HepG2 (cell line): Measurements from ENCODE around the gene GPBAR1. TPM values are rescaled to one million over a fixed set of nuclear protein-coding genes. Genes with fewer than 3 reads are reported as not detected.

ENCODE experiments used
- ETV5 ChIP-seq: IDR thresholded peaks from 2 replicates; pipeline ENCODE4 v1.6.1; 2018; ENCODE audit warnings: missing biosample characterization, missing genetic modification reagents, inconsistent platforms, borderline replicate concordance
- FOXJ3 ChIP-seq: sonication (generic); formaldehyde crosslinking; IDR thresholded peaks from 2 replicates; pipeline ENCODE4 v1.4.0; 2020; ENCODE audit warnings: missing genetic modification reagents, mild to moderate bottlenecking, borderline replicate concordance
- MAFK ChIP-seq, 2 experiments: IDR thresholded peaks in 1 of 2; conservative IDR thresholded peaks in 1 of 2; 2 replicates each; pipeline ENCODE4 v1.6.1; 2011; ENCODE audit warnings: improper control_type of control experiment in 2 of 2, low read length in 2 of 2
- MED1 ChIP-seq: sonication (generic); formaldehyde crosslinking; IDR thresholded peaks from 2 replicates; pipeline ENCODE4 v1.4.0; 2020; ENCODE audit warnings: missing genetic modification reagents
- MXI1 ChIP-seq: IDR thresholded peaks from 3 replicates; pipeline ENCODE4 v1.6.1; 2012; ENCODE audit warnings: low read depth, low read length, inconsistent platforms, borderline replicate concordance
- MYNN ChIP-seq: sonication (generic); formaldehyde crosslinking; IDR thresholded peaks from 2 replicates; pipeline ENCODE4 v1.4.0; 2020; ENCODE audit warnings: mild to moderate bottlenecking, low read depth, missing genetic modification reagents
- NCOR1 ChIP-seq: fragments of 200-600 bp; sonication (generic); IDR thresholded peaks from 2 replicates; pipeline ENCODE4 v1.7.0; 2017; ENCODE audit warnings: antibody characterized with exemption, low read length, borderline replicate concordance
- NFIC ChIP-seq: IDR thresholded peaks from 2 replicates; pipeline ENCODE4 v1.6.1; 2012; ENCODE audit warnings: mild to moderate bottlenecking, low read length, inconsistent platforms
- NPAS2 ChIP-seq: sonication (generic); formaldehyde crosslinking; IDR thresholded peaks from 2 replicates; pipeline ENCODE4 v1.8.0; 2022; ENCODE audit warnings: mild to moderate bottlenecking, missing genetic modification reagents, borderline replicate concordance
- POLR2A ChIP-seq, 2 experiments: IDR thresholded peaks; 2 replicates each; pipeline ENCODE4 v1.6.1; 2011; ENCODE audit warnings: low read depth in 2 of 2, low read length in 2 of 2, mild to moderate bottlenecking in 1 of 2, moderate library complexity in 1 of 2; ENCODE audit not compliant: insufficient read depth in 1 of 2
- RAD51 ChIP-seq: fragments of 450-650 bp; IDR thresholded peaks from 2 replicates; pipeline ENCODE4 v1.6.1; 2016; ENCODE audit warnings: borderline replicate concordance
- SIN3A ChIP-seq: IDR thresholded peaks from 2 replicates; pipeline ENCODE4 v1.6.1; 2011; ENCODE audit warnings: low read depth, mild to moderate bottlenecking, control low read depth, low read length, borderline replicate concordance
- SNAI1 ChIP-seq: sonication (generic); formaldehyde crosslinking; IDR thresholded peaks from 2 replicates; pipeline ENCODE4 v1.5.0; 2020; ENCODE audit warnings: mild to moderate bottlenecking, missing genetic modification reagents, borderline replicate concordance
- TRIM24 ChIP-seq: sonication (generic); formaldehyde crosslinking; IDR thresholded peaks from 2 replicates; pipeline ENCODE4 v1.8.0; 2022; ENCODE audit warnings: mild to moderate bottlenecking, missing genetic modification reagents
- ZBTB20 ChIP-seq: sonication (generic); formaldehyde crosslinking; IDR thresholded peaks from 2 replicates; pipeline ENCODE4 v1.8.1; 2023; ENCODE audit warnings: missing genetic modification reagents, low read depth, mild to moderate bottlenecking, borderline replicate concordance
- ZBTB8A ChIP-seq: sonication (generic); formaldehyde crosslinking; IDR thresholded peaks from 2 replicates; pipeline ENCODE4 v1.4.0; 2020; ENCODE audit warnings: mild to moderate bottlenecking, low read depth, missing genetic modification reagents, borderline replicate concordance
- ZNF232 ChIP-seq: sonication (generic); formaldehyde crosslinking; IDR thresholded peaks from 2 replicates; pipeline ENCODE4 v1.4.0; 2020; ENCODE audit warnings: missing genetic modification reagents, borderline replicate concordance
- ZNF24 ChIP-seq: fragments of 450-650 bp; IDR thresholded peaks from 2 replicates; pipeline ENCODE4 v1.6.1; 2017; ENCODE audit warnings: antibody characterized with exemption, mild to moderate bottlenecking
- ZNF264 ChIP-seq: sonication (generic); formaldehyde crosslinking; IDR thresholded peaks from 2 replicates; pipeline ENCODE4 v1.4.0; 2020; ENCODE audit warnings: missing genetic modification reagents
- ZNF354B ChIP-seq: sonication (generic); formaldehyde crosslinking; IDR thresholded peaks from 2 replicates; pipeline ENCODE4 v1.8.0; 2022; ENCODE audit warnings: mild to moderate bottlenecking, missing genetic modification reagents
- ZNF430 ChIP-seq: sonication (generic); formaldehyde crosslinking; IDR thresholded peaks from 2 replicates; pipeline ENCODE4 v1.9.0; 2021; ENCODE audit warnings: mild to moderate bottlenecking, missing genetic modification reagents
- ZNF567 ChIP-seq: sonication (generic); formaldehyde crosslinking; IDR thresholded peaks from 2 replicates; pipeline ENCODE4 v1.8.1; 2023; ENCODE audit warnings: mild to moderate bottlenecking, missing genetic modification reagents, borderline replicate concordance
- ZNF616 ChIP-seq: sonication (generic); formaldehyde crosslinking; IDR thresholded peaks from 2 replicates; pipeline ENCODE4 v1.5.0; 2020; ENCODE audit warnings: low read depth, mild to moderate bottlenecking, missing genetic modification reagents
- polyA plus RNA-seq, 8 experiments: library from polyadenylated mRNA; depleted of rRNA in 3 of 8; stranded (reverse) in 7 of 8; unstranded in 1 of 8; fragments of >200 nt; fragmentation: Illumina TruSeq in 4 of 8; extraction: Trizol in 4 of 8; gene quantifications; 2 replicates each; pipeline versions ENCODE4 v1.2.1 to v1.2.3, GENCODE V29; 2011 to 2016; ENCODE audit warnings: low read depth in 4 of 8, missing spikeins in 1 of 8, mixed read lengths in 1 of 8; ENCODE audit not compliant: insufficient read depth in 1 of 8
- total RNA-seq, 5 experiments: library from RNA; depleted of rRNA; stranded (reverse); fragments of >200 nt; fragmentation: Illumina TruSeq; extraction: Trizol; gene quantifications; 2 replicates each; pipeline ENCODE4 v1.2.3, GENCODE V29; 2016; ENCODE audit warnings: low read depth in 1 of 5
- TF ChIP-seq, protein P1 (sequence below): sonication (generic); formaldehyde crosslinking; IDR thresholded peaks from 2 replicates; pipeline ENCODE4 v1.4.0; 2020; ENCODE audit warnings: mild to moderate bottlenecking, missing genetic modification reagents, borderline replicate concordance
- TF ChIP-seq, protein P2 (sequence below): sonication (generic); formaldehyde crosslinking; IDR thresholded peaks from 2 replicates; pipeline ENCODE4 v1.5.1; 2020; ENCODE audit warnings: missing genetic modification reagents, mild to moderate bottlenecking, borderline replicate concordance

The GPBAR1 gene
- total and polyA plus RNA-seq, 2 of the 13 experiments (the other 11 are each of a cell fraction or from before 2014, with no cell fraction given) = 0.05 to 0.09 TPM

DNA sequence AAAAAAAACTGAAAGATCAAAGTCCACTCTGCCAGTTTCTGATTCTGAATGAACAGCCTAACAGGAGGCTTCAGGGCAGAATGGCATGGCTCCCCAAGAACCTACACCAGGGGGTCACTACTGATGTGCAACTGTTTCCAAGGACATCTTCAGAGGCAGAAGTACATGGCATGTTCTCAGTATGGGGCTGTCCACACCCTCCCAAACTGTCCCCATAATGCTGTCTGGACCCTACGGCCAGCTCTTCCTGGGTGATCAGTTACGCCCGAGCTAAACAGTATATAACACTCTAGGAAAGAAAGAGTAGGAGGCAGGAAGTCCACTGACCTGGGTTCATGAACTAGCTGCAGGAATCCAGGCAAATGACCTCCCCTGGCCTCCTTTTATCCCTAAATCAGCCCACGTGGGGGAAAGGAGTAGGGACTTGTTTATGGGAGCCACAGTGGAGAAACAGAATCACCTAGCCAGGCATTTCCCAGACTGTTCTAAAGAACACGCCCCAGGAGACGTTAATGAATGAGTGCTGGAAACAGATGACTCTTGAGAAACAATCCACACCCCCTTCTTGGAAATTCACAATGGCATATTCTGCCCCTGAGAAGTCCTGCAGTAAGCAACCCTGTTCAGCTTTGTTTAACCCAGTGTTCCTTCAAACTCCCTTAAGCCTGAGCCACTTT lies 29.0 kb downstream of the GPBAR1 start (continued):
- TF ChIP-seq, protein P1, sequence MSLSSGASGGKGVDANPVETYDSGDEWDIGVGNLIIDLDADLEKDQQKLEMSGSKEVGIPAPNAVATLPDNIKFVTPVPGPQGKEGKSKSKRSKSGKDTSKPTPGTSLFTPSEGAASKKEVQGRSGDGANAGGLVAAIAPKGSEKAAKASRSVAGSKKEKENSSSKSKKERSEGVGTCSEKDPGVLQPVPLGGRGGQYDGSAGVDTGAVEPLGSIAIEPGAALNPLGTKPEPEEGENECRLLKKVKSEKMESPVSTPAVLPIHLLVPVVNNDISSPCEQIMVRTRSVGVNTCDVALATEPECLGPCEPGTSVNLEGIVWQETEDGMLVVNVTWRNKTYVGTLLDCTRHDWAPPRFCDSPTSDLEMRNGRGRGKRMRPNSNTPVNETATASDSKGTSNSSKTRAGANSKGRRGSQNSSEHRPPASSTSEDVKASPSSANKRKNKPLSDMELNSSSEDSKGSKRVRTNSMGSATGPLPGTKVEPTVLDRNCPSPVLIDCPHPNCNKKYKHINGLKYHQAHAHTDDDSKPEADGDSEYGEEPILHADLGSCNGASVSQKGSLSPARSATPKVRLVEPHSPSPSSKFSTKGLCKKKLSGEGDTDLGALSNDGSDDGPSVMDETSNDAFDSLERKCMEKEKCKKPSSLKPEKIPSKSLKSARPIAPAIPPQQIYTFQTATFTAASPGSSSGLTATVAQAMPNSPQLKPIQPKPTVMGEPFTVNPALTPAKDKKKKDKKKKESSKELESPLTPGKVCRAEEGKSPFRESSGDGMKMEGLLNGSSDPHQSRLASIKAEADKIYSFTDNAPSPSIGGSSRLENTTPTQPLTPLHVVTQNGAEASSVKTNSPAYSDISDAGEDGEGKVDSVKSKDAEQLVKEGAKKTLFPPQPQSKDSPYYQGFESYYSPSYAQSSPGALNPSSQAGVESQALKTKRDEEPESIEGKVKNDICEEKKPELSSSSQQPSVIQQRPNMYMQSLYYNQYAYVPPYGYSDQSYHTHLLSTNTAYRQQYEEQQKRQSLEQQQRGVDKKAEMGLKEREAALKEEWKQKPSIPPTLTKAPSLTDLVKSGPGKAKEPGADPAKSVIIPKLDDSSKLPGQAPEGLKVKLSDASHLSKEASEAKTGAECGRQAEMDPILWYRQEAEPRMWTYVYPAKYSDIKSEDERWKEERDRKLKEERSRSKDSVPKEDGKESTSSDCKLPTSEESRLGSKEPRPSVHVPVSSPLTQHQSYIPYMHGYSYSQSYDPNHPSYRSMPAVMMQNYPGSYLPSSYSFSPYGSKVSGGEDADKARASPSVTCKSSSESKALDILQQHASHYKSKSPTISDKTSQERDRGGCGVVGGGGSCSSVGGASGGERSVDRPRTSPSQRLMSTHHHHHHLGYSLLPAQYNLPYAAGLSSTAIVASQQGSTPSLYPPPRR (CRISPR knock-in tag) = peak; percentile 26; the same call in 1 of the 2 replicates
- TF ChIP-seq RAD51 = no peak
- TF ChIP-seq, protein P2, sequence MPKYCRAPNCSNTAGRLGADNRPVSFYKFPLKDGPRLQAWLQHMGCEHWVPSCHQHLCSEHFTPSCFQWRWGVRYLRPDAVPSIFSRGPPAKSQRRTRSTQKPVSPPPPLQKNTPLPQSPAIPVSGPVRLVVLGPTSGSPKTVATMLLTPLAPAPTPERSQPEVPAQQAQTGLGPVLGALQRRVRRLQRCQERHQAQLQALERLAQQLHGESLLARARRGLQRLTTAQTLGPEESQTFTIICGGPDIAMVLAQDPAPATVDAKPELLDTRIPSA = no peak
- TF ChIP-seq NCOR1 = peak; percentile 95
- 0 out of 2 replicates have a peak, but pooled peaks have one; percentile 42 for TF ChIP-seq SIN3A
- no peak for TF ChIP-seq TRIM24
- TF ChIP-seq MYNN = no peak
- no peak for TF ChIP-seq SNAI1 (CRISPR knock-in tag)
- TF ChIP-seq ZBTB20 (CRISPR knock-in tag) = no peak
- no peak for TF ChIP-seq ZBTB8A
- no peak for TF ChIP-seq MAFK (conservative IDR thresholded peaks at IDR 0.05 in 1 of 2, IDR thresholded peaks at IDR 0.05 in 1 of 2; ENCODE audit: low read length in 2 of 2)
- peak in 1 of 2 experiments; percentile 5; a peak in 1 of 4 replicates for TF ChIP-seq POLR2A (IDR thresholded peaks at IDR 0.05; ENCODE audit: insufficient read depth in 1 of 2, low read depth in 2 of 2, low read length in 2 of 2)
- TF ChIP-seq MED1 (CRISPR knock-in tag) = peak; percentile 78
- TF ChIP-seq ZNF567 (CRISPR knock-in tag) = no peak
- no peak; the same call in 1 of the 2 replicates for TF ChIP-seq ZNF616
- TF ChIP-seq ZNF24 = no peak
- TF ChIP-seq ZNF264 = 0 out of 2 replicates have a peak, but pooled peaks have one; percentile 61
- 0 out of 2 replicates have a peak, but pooled peaks have one; percentile 26 for TF ChIP-seq FOXJ3 (CRISPR knock-in tag)
- TF ChIP-seq NPAS2 = no peak
- peak; percentile 51; the same call in 1 of the 3 replicates for TF ChIP-seq MXI1
- 0 out of 2 replicates have a peak, but pooled peaks have one; percentile 50 for TF ChIP-seq ZNF232 (CRISPR knock-in tag)
- TF ChIP-seq ZNF354B (CRISPR knock-in tag) = no peak
- no peak for TF ChIP-seq NFIC
- peak; percentile 75; the same call in 1 of the 2 replicates for TF ChIP-seq ETV5 (CRISPR knock-in tag)
- peak; percentile 38; the same call in 1 of the 2 replicates for TF ChIP-seq ZNF430
